Keratinocyte (primary cell): ENCODE data around the gene DENND6A.

Experiments used
- CTCF ChIP-seq, 3 experiments: IDR thresholded peaks in 1 of 3; conservative IDR thresholded peaks in 1 of 3; optimal IDR thresholded peaks in 1 of 3; 2 replicates in 2 of 3; 3 replicates in 1 of 3; pipeline versions ENCODE3 to v1.5.1; 2011; ENCODE audit warnings: low read length in 3 of 3, mild to moderate bottlenecking in 3 of 3, moderate library complexity in 2 of 3, control low read depth in 1 of 3, inconsistent platforms in 1 of 3; ENCODE audit not compliant: insufficient read depth in 2 of 3; ENCODE audit errors: extremely low read depth in 1 of 3
- EZH2 ChIP-seq: IDR thresholded peaks from one replicate; pipeline ENCODE4 v1.6.1; 2012; ENCODE audit warnings: inconsistent platforms, mild to moderate bottlenecking, low read length, moderate library complexity

GRCh38 chr3:57689367-57690053 lies 3.4 kb downstream of the DENND6A start:
- no peak for TF ChIP-seq CTCF (optimal IDR thresholded peaks at IDR 0.05 in 1 of 3, IDR thresholded peaks at IDR 0.05 in 1 of 3, conservative IDR thresholded peaks at IDR 0.05 in 1 of 3; ENCODE audit: extremely low read depth in 1 of 3, insufficient read depth in 2 of 3, low read length in 3 of 3)
- TF ChIP-seq EZH2, result no peak
